Inflammatory macrophage treated with lipopolysaccharide for 1 hour (primary cell): ENCODE data around the gene YWHAH.

Experiments
- DNase-seq, 2 donors: peaks; one replicate each; pipeline ENCODE4 v3.0.0-alpha.2; 2020 to 2022

The YWHAH gene

DNA sequence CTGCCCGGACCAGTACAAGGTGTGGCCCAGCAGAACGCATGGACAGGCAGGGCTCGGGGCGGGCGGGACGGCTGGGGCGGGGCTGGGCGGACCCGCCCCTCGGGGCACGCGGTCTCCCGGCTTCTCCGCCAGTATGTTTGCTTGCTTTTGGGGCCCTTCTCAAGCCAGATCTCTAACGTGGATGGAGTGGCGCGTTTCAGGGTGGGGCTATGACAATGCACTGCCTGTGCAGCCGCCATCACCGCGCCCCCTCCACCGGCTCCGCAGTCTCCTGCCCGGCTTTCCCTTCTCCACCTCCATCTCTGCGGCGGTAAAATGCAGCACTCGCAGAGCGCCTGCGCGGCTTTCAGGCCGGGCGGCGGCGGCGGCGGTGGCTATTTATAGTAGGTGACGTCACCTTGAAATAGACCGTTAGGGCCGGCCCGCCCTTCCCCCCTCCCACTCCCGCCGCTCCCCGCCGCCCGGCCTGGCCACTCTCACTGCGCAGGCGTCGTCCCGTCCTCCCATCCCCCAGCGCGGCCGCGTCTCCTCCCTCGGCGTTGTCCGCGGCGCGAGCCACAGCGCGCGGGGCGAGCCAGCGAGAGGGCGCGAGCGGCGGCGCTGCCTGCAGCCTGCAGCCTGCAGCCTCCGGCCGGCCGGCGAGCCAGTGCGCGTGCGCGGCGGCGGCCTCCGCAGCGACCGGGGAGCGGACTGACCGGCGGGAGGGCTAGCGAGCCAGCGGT lies at the start of gene YWHAH:
Gene YWHAH, plus strand, starts transcription at position 558 of the 722 bp plus-strand sequence. CDS start 199 bp downstream, outside the sequence.
- DNase-seq: peak; percentile 90 to 98

DNA sequence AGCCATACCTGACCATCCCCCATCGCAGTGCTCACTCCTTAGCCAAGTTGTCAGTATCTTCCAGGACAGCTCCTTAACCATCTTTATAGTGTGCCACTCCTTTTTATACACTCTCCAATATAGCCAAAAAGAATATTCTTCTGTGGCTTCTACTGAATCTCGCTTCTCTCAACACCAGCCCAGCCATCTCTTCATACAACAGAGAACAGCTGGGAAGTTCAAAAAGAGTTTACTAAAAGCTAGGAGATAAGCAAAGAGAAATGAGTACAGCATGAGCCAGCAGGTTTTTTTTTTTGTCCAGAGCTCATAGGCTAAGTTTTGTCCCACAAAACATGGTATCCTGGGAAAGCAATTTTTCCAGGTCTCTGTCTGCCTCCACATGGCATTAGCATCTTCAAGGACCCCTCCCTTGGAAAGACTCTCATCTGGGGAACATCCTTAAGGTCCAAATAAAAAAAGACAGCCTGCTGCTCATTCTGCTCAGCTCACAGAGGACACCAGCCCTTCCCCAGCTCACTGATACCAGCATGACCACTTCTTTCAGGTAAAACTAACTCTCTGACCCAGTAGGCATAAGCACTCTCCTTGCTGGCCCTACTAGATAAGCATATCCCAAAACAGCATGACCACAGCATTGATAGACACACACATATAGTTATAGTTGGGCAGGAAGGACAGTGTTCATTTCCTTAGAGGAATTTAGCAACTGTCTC lies 48.8 kb upstream of the YWHAH start:
- no peak for DNase-seq

DNA sequence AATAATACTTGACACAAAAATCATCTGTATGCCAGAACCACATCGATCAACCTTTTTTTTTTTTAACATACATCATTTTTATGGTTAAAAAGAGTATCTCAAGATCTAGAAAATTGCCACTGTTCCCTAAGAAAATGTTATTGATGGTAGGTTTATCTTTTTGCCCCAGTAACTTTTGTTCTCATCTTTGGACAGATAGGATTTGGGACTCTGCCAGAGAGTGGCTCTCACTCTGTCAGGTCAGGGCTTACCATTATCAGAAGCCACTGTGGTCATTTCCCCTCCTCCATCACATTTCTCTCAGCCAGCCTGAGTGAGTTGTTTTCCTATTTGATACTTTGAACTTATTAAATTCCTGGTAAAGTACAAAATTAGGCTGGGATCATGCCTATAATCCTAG lies 47.9 kb upstream of the YWHAH start:
- DNase-seq: no peak

DNA sequence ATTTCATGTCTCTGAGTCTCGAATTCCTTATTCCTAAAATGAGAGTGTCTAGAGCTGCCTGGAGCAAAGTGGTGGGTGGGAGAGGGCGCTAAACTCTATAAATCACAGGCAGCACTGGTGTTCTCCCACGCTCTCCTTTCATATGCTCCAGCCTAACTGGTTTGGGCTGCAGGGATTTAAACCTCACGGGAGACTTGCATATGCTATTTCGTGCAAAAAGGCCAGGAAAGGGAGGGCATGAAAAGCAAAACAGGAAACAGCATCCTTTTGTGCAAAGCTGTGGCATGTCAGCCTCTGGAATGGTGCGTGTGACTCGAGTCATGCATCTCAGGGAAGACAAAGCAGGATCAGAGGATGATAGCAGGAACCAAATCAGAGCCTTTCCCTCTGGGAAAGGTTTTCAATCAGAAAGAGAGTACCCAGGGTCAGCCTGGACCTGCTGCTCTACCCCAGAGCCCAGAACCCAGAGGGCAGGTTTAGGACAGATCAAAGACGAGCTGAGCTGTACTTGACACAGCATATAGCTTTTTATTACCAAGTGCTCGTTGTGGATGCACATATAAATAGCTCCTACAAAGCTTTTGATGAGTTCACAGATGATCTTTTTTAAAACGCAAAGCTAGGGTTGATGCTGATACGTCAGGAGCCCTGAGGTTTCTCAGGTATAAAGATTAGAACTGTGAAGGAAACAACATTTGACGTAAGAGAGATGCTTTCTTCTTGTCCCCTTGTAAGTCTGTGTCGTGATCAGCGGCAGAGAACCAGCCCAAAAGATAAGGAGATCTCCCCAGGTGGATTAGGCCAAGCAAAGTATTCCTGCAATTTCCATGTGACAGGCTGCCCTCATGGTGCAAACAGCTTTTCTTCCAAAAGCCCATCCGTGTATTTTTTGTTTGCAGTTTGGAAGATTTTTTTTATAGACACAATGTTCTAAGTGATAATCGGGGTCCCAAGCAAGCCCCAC lies 46.2 kb upstream of the YWHAH start:
- DNase-seq: no peak

DNA sequence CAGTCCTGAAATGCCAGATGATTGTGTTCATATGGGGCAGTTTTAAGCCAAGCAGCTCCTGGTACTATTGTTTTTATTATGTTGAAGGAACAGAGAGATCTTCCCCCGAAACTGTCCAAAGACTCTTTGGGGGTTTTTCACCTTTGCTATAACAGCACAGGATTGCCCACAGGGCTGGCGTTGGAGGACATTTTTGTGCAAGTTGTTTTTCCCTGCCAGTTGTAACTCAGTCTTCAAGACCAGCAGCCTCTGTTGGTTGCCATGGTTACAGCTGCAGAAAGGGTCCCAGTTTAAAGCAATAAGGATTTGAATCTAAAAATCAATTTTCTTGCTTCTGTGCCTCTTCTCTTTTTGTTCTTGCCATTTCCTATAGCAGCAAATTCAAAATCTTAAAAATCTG lies 45.4 kb upstream of the YWHAH start:
- no peak for DNase-seq

DNA sequence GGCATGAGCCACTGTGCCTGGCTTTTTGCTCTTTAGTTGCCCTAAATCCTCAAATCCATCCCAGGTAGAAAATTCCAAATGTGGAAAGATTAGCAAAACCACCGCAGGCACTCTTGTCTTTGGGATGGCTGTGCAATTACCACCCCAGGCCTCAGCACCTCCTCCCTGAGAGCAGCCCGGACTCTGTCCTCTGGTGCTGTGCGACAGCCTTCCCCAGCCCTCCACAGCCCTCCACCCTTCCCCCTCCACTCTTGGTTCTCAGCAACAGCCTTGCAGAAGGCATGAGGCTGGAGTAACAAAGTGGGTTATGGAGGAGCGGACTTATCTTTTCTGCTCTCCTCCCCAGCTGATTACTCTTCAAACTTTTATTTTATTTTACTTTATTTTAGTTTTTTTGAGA lies 44.7 kb upstream of the YWHAH start:
- DNase-seq: no peak

DNA sequence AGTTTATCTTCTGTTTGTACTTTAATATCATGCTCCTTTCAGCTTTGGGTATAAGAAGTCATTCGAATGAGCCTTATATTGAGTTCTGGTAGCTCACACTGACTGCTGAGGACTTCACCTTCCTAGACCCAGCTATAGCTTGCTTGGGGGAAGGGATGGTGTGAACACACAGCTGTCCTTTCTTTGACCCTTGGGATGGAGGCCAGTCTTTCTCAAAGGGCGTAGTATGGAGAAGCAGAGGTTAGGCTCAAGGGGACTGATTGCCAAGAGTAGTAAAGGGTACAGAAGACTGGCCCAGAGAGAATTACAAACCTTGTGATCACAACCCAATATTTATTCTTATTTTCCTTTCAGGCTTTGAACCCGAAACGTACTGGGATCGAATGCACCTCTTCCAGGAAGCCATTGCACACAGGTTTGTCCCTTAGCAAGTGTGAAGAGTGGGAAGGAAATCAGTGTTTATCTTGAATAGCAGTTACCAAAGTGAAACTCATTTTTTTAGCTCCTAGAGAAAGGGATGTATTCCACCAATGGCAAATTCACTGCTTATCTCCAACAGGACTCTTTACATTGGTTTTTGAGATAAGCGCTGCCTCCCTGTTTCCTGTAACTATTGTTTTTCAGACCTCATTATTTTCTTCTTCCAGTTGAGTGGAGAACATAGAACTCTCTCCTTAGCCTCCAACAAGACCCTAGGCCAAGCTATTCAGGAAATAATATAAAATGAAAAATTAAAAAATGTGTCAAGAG lies 42.8 kb upstream of the YWHAH start:
- no peak for DNase-seq

DNA sequence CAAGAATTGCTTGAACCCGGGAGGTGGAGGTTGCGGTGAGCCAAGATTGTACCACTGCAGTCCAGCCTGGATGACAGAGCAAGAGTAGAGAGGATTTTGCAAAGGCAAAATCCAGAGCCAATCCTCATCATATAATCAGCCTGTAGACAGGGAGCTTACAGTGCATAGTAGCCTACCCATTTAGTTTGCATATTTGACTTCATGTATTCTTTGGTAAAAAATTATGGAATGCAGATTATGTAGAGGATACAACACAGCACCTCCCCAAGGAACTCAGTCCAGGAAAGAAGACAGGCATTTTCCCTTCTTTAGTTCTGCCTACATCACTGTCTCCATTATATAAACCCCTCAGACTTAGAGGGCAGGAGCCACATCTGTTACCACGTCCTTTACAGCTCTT lies 39.7 kb upstream of the YWHAH start:
- DNase-seq: no peak

DNA sequence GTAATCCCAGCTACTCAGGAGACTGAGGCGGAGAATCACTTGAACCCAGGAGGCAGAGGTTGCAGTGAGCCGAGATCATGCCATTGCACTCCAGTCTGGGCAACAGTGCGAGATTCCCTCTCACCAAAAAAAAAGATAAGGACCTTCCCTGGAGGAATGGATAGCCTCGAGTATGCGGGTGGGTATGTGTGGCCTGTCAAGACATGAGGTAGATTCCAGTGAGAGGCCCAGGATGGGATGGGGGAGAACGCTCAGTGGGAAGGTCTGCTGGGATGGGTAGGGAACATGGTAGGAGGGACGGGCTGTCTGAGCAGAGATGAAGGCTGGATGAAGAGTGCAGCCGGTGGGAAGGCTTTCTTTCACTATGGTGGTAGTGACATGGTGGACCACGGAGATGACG lies 39.0 kb upstream of the YWHAH start:
- DNase-seq: no peak

DNA sequence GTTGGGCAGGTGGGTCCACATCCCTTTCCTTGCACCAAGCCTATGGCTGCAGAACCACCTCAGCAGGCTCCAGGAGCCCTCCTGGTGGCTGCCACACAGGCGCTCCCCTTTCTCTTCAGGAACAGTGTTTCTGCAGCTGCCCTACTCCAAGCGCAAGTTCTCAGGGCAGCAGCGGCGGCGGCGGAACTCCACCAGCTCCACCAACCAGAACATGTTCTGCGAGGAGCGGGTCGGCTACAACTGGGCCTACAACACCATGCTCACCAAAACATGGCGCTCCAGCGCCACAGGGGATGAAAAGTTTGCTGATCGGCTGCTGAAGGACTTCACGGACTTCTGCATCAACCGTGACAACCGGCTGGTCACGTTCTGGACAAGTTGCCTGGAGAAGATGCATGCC lies 38.2 kb upstream of the YWHAH start:
- DNase-seq: no peak

DNA sequence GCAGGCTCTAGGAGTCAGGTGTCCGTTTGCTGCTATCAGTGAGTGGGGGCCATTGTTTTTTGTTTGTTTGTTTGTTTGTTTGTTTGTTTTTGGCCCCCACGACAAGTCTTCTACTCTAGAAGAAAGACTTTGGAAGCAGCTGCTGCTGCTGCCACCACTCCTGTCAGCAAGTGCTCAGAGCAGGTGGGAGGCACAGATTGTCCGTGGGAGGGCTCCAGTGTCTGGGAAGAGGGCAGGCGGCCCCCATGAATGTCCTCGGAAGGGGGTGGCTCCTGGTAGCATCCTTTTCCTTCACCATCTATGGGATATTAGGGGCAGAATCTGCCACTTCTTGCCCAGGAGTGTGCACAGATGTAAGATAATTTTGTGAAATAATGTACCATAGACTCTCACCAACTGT lies 37.8 kb upstream of the YWHAH start:
- DNase-seq: no peak

DNA sequence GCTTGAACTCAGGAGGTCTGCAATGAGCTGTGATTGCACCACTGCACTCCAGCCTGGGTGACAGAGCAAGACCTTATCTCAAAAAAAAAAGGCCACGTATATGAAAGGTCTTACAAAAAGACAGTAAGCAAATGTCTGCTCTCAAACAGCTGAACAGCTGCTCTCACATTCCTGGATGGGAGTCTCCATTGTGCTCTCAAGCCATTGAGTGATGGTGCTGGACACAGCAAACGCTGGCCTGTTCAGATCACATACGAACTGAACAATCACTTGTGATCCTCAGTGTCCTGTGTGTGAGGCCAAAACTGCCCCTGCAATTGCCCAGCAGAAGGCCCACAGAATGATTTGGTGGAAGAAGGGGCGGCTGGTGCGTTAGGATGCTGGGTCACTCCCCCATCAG lies 34.4 kb upstream of the YWHAH start:
- no peak for DNase-seq

DNA sequence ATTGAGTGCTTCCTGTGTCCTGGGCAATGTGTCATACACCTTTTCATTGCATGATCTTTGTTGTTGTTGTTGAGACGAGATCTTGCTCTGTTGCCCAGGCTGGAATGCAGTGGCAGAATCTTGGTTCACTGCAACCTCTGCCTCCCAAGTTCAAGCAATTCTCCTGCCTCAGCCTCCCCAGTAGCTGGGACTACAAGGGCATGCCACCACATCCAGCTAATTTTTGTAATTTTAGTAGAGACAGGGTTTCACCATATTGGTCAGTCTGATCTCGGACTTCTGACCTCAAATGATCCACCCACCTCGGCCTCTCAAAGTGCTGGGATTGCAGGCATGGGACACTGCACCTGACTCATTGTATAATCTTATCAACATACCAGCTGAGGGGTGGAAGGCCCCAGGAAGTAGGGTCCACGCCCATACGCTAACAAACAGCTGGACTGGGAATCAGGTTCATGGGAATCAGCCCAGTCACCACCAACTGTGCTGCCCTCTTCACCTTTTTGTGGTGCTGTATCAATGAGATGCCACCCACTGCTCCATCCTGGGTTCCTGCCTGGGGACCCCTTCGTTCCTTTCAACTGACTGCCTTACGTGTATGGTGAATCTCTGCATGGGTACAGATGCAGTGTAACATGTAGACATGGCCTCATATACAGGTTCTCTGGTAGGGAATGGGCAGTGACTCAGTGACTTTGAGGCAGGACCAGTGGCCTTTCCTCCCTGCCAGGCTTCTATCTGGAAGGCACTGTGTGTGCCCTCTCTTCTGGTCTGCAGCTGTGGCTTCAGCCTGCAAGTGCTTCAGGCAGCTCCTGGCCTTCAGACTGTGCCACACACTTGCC lies 32.5 kb upstream of the YWHAH start:
- no peak for DNase-seq

DNA sequence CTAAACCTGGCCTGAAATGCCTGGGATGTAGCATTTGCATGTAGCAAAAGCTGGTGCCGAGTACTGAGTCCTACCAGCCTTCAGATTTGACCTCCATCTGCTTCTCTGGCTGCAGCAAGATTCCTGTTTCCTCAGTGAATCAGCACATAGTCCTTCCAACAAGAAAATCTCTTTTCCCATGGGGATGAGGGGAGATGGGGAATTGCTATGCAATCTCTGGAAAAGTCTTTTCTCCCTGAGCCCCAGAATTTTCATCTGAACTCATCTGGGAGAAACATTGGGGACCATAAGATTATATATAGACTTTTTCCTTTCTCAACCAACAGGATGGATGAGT lies 32.0 kb upstream of the YWHAH start:
- no peak for DNase-seq

DNA sequence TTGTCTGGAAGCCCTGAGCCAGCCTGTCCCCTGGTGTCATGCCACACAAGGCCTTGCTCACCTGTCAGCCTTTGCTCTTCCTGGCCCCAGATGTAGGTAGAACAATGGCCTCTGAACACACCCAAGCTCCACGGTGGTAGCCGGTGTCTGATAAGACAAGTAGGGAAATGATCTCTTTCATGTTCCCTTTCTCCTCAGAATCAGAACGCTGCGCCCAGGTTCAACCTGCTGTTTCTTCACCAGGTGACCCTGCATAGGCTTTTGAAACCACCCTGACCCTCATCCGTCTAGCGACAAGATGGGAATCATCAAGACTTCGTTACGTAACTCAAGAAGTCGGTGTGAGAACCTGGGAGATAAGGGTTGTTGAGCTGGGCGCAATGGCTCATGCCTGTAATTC lies 28.7 kb upstream of the YWHAH start:
- DNase-seq: no peak

DNA sequence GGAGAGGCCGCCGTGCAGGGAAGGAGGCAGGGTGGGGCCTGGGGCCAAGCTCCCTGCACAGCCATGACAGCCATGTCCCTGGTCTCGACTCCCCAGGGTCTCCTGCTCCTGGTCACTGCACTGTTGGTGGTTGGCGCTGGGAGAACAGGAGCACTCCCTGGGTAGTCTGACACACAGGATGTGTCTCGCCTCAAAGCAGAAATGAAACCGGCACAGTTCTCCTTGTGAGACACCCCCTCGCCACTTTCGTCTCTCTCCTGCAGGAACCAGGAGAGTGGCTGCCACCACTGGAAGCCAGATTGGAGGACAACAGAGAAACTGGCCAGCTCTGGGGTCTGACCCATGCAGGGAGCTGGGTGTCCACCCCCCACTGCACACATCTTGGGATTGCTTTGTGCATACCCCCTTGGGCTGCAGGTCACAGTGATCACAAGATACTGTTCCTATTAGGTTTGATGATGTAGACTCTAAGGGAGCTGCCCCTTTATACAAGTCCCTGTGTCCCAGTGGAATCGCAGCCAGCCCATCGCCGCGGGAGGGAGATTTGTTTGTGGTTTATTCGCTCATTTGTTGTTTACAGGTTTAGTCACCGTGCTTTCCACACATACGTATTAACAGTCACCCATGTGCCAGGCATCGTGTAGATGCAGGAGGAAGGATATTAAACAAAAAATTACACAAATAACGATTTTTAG lies 27.0 kb upstream of the YWHAH start:
- DNase-seq: peak; percentile 74 to 75

DNA sequence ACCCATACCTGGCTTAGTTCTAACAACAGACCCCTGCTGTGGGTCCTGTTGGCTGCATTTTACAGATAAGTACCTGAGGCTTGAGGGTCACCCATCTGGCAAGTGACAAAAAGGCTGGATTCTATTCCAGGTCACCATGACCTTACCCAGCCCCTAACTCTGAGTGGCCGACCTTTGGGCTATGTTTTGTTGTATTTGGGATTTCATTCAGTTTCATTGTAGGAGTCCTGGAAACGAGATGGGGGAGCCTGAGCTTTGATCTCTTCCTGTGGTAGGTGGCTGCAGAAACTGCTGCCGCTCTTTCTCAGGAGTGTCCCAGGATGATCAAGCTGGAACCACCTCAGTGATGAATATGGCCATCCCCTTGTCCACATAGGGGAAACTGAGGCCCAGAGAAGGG lies 24.6 kb upstream of the YWHAH start:
- DNase-seq: no peak

DNA sequence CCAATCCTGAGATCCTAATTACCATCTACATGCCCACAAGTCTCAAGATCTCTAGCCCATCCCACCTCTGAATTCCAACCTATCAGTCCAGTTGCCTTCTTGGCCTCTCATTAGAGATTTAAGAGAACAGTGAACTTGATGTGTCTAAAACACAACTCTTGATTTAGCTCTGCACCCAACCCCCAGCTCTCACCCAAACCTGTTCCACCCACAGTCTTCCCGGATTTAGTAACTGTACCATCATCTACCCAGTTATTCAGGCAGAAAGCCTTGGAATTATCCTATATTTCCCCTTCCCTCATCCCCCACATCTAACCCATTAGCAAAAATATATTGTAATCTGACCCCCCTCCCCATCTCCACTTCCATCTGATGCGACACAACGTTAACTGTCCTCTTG lies 24.0 kb upstream of the YWHAH start:
- DNase-seq: no peak

DNA sequence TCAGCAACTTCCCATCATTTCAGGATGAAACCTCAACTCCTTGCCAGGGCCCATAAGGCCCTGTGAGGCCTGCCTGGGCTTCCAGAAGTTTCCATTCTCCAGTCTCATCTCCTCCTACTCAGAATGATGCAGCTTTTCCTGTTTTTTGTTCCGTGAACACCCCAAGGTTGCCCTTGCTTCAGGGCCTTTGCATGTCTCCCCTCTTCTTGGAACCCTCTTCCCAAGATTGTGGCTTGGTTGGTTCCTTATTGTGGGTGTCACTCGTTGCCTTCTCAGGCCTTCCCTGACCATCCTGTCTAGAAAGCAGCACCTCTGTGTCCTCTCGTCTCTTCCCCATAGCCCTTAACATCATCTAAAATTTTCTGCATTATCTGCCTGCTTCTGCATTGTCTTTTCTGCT lies 23.2 kb upstream of the YWHAH start:
- DNase-seq: no peak

DNA sequence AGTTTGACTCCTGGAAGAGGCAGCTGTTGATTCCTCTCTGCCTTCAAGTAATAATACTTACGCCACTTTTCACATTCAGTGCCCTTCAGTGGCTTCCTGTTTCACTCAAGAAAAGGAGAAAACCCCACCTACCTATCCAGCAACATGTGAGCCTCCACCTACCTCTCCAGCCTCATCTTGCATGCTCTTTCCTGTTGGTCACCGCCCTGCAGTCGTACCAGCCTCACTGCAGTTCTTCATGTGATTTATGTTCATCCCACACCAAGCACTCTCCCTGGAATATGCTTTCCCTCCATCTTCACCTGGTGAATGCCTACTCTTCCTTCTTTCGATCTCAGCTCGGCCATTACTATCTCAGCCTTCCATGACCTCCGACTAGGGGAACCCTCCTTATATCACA lies 21.8 kb upstream of the YWHAH start:
- DNase-seq: peak in 1 of 2 donors; percentile 80

DNA sequence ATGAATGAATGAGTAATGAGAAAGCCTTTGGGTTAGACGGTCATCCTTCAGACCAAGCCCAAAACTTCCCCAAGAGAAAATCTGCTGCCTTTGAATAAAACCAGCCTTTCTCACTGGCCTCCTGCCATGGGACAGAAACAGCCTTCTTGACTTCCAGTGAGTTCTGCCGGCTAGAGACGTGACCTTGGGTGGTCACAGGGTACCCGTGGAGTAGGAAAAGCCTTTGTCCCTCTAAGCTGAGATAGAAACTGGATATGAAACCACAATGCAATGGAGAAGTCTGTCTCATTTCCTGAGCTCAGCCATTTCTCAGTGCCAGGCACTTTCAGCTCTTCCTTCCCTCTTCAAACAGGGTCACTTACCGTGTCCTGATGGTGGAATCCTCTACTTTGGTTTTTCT lies 21.2 kb upstream of the YWHAH start:
- peak; percentile 63 to 68 for DNase-seq
